NB4 (cell line): ENCODE measurements around the gene MEGF11.

Source experiments
- POLR2A ChIP-seq: IDR thresholded peaks from 2 replicates; pipeline ENCODE4 v1.6.1; 2011; ENCODE audit warnings: mild to moderate bottlenecking; ENCODE audit not compliant: insufficient read length; ENCODE audit errors: extremely low read depth
- TF ChIP-seq, protein P1 (sequence below): IDR thresholded peaks from one replicate; pipeline ENCODE4 v1.5.1; 2012; ENCODE audit warnings: low read depth, low read length
- TF ChIP-seq, protein P2 (sequence below): IDR thresholded peaks from 2 replicates; pipeline ENCODE4 v1.6.1; 2011; ENCODE audit warnings: low read depth, low read length

DNA sequence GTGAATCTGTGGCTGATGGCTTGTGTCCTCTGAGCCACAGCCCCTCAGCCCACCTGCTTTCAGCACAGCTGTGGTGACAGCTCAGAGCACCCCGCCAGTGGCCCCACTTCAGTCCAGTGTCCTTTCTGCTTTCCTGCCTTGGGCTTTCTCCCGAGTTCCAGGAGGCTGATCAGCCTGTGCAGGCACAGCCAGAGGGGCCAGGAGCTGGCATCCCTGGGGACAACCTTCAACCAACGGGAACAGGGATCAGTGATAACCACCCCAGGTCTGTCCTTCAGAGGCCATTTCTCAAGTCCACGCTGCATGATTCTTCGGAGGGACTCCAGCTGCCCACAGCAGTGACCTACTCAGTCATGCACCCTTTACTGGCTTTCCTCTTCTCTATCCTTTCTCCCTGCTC, 217.6 kb downstream of the MEGF11 start:
- TF ChIP-seq, protein P1, sequence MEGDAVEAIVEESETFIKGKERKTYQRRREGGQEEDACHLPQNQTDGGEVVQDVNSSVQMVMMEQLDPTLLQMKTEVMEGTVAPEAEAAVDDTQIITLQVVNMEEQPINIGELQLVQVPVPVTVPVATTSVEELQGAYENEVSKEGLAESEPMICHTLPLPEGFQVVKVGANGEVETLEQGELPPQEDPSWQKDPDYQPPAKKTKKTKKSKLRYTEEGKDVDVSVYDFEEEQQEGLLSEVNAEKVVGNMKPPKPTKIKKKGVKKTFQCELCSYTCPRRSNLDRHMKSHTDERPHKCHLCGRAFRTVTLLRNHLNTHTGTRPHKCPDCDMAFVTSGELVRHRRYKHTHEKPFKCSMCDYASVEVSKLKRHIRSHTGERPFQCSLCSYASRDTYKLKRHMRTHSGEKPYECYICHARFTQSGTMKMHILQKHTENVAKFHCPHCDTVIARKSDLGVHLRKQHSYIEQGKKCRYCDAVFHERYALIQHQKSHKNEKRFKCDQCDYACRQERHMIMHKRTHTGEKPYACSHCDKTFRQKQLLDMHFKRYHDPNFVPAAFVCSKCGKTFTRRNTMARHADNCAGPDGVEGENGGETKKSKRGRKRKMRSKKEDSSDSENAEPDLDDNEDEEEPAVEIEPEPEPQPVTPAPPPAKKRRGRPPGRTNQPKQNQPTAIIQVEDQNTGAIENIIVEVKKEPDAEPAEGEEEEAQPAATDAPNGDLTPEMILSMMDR, result no peak
- TF ChIP-seq POLR2A, result no peak
- TF ChIP-seq, protein P2, sequence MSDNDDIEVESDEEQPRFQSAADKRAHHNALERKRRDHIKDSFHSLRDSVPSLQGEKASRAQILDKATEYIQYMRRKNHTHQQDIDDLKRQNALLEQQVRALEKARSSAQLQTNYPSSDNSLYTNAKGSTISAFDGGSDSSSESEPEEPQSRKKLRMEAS, result no peak
